ENCODE results near the gene BATF.

DNA sequence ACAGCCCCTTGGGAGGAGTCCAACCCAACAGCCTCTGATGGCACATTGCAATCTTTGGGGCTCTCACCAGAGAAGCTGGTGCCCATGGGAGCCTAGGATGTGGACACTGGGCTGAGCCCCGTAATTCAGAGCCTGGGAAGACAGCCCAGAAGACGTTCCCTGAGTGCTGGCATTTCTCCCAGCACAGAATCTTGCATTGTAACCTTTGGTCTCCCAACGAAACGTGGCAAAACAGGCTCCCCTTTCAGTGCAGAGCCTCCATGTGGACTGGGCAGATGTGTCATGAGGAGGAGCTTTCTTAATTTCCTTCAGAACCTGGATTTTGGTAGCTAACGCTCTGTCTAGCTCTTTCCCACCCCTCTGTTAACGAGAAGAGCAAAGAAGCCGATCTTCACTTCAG is 26.3 kb downstream of the BATF start:
- no peak for TF ChIP-seq EZH2phosphoT487 (IDR thresholded peaks at IDR 0.05; ENCODE audit: borderline replicate concordance)
- TF ChIP-seq, protein P1, sequence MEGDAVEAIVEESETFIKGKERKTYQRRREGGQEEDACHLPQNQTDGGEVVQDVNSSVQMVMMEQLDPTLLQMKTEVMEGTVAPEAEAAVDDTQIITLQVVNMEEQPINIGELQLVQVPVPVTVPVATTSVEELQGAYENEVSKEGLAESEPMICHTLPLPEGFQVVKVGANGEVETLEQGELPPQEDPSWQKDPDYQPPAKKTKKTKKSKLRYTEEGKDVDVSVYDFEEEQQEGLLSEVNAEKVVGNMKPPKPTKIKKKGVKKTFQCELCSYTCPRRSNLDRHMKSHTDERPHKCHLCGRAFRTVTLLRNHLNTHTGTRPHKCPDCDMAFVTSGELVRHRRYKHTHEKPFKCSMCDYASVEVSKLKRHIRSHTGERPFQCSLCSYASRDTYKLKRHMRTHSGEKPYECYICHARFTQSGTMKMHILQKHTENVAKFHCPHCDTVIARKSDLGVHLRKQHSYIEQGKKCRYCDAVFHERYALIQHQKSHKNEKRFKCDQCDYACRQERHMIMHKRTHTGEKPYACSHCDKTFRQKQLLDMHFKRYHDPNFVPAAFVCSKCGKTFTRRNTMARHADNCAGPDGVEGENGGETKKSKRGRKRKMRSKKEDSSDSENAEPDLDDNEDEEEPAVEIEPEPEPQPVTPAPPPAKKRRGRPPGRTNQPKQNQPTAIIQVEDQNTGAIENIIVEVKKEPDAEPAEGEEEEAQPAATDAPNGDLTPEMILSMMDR (conservative IDR thresholded peaks at IDR 0.05; ENCODE audit: low read length), result no peak
